Loucy (cell line): ENCODE data around the gene SMTN.
A peak's percentile ranks its signal among the peaks of the same experiment; 100 is the strongest.

Experiments
- H2AFZ ChIP-seq: fragments of 200-600 bp; sonication (generic); 2 replicates; pipeline ENCODE4 v1.6.0; 2016; ENCODE audit warnings: antibody characterized with exemption, mild to moderate bottlenecking, low read length, moderate library complexity
- H3F3A ChIP-seq: fragments of 200-600 bp; 2 replicates; pipeline ENCODE4 v1.6.0; 2016; ENCODE audit warnings: antibody characterized with exemption, low read depth, mild to moderate bottlenecking
- H3K27me3 ChIP-seq: fragments of 200-600 bp; sonication (generic); 2 replicates; pipeline ENCODE4 v1.6.1; 2014; ENCODE audit warnings: low read length, mild to moderate bottlenecking; ENCODE audit not compliant: insufficient read depth, poor library complexity, severe bottlenecking
- H3K36me3 ChIP-seq: fragments of 200-600 bp; sonication (generic); 2 replicates; pipeline ENCODE4 v1.6.1; 2016; ENCODE audit warnings: low read length; ENCODE audit not compliant: insufficient read depth
- H3K4me1 ChIP-seq: fragments of 200-600 bp; sonication (generic); 2 replicates; pipeline ENCODE4 v1.5.1; 2014; ENCODE audit warnings: low read length, mild to moderate bottlenecking; ENCODE audit not compliant: insufficient read depth, poor library complexity, severe bottlenecking
- H3K4me2 ChIP-seq: fragments of 200-600 bp; sonication (generic); 2 replicates; pipeline ENCODE4 v1.6.0; 2014; ENCODE audit warnings: antibody characterized with exemption, low read length, low read depth, mild to moderate bottlenecking; ENCODE audit not compliant: poor library complexity, severe bottlenecking
- H3K4me3 ChIP-seq: fragments of 200-600 bp; sonication (generic); 2 replicates; pipeline ENCODE4 v1.5.1; 2014; ENCODE audit warnings: low read length, mild to moderate bottlenecking, mixed read lengths; ENCODE audit not compliant: poor library complexity, severe bottlenecking
- H3K79me2 ChIP-seq: fragments of 200-600 bp; sonication (generic); 2 replicates; pipeline ENCODE4 v1.6.1; 2014; ENCODE audit warnings: low read length; ENCODE audit not compliant: insufficient read depth
- H3K9ac ChIP-seq: fragments of 200-600 bp; sonication (generic); 2 replicates; pipeline ENCODE4 v1.6.0; 2014; ENCODE audit warnings: mild to moderate bottlenecking, low read depth, low read length, moderate library complexity; ENCODE audit not compliant: poor library complexity, severe bottlenecking
- H3K9me2 ChIP-seq: fragments of 200-600 bp; sonication (generic); replicated peaks from 2 replicates; pipeline ENCODE4 v1.6.1; 2016; ENCODE audit warnings: low read depth, low read length, mixed read lengths
- H3K9me3 ChIP-seq: fragments of 200-600 bp; sonication (generic); 2 replicates; pipeline ENCODE4 v1.6.1; 2014; ENCODE audit warnings: mild to moderate bottlenecking, antibody characterized with exemption, low read length, low read depth; ENCODE audit not compliant: insufficient read depth
- H4K20me1 ChIP-seq: fragments of 200-600 bp; sonication (generic); 2 replicates; pipeline ENCODE4 v1.6.0; 2014; ENCODE audit warnings: antibody characterized with exemption, low read length, mild to moderate bottlenecking; ENCODE audit not compliant: insufficient read depth, poor library complexity, severe bottlenecking
- CTCF ChIP-seq: fragments of 200-600 bp; sonication (generic); conservative IDR thresholded peaks from 2 replicates; pipeline ENCODE4 v1.5.1; 2014; ENCODE audit warnings: mild to moderate bottlenecking, antibody characterized with exemption, low read length
- EZH2phosphoT487 ChIP-seq: fragments of 200-600 bp; IDR thresholded peaks from 2 replicates; pipeline ENCODE4 v1.6.1; 2018; ENCODE audit warnings: antibody characterized with exemption, mild to moderate bottlenecking, moderate library complexity, borderline replicate concordance

SMTN gene

DNA sequence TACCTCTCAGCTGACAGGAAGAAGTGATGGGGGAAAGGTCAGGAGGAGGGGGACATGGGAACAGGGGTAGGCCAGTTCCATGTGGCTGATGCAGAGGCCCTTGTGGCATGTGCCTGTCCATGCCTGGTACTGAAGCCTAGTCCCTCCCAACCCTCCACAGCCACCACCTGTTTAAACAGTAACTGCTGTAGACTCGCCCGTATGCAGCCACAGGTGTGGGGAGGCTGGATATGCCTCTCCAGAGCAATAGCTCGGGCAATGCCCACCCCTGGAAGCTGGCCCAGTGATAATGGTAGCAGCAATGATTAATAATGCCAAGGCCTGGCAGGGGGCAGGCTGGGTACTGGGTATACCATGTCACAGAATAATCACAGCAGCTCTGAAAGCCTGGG, 2.3 kb downstream of the SMTN start:
- peaks cover 48% of the 10 kb centered on the region for H3K79me2 ChIP-seq
- peak overlapping the region; percentile 93 for H3K9ac ChIP-seq
- H3F3A ChIP-seq = no peaks in the 10 kb centered on the region
- TF ChIP-seq CTCF = no peak
- H3K4me2 ChIP-seq = peak overlapping the region; percentile 91
- H3K36me3 ChIP-seq = peaks cover 7% of the 10 kb centered on the region; the same call in 1 of the 2 replicates
- peaks cover 32% of the 10 kb centered on the region for H3K4me1 ChIP-seq
- H3K9me3 ChIP-seq = no peaks in the 10 kb centered on the region
- peaks cover 18% of the 10 kb centered on the region for H4K20me1 ChIP-seq
- peak overlapping the region; percentile 98 for H3K4me3 ChIP-seq
- H3K9me2 ChIP-seq = no peaks in the 10 kb centered on the region
- no peak overlapping the region for H2AFZ ChIP-seq
- H3K27me3 ChIP-seq = no peaks in the 10 kb centered on the region

DNA sequence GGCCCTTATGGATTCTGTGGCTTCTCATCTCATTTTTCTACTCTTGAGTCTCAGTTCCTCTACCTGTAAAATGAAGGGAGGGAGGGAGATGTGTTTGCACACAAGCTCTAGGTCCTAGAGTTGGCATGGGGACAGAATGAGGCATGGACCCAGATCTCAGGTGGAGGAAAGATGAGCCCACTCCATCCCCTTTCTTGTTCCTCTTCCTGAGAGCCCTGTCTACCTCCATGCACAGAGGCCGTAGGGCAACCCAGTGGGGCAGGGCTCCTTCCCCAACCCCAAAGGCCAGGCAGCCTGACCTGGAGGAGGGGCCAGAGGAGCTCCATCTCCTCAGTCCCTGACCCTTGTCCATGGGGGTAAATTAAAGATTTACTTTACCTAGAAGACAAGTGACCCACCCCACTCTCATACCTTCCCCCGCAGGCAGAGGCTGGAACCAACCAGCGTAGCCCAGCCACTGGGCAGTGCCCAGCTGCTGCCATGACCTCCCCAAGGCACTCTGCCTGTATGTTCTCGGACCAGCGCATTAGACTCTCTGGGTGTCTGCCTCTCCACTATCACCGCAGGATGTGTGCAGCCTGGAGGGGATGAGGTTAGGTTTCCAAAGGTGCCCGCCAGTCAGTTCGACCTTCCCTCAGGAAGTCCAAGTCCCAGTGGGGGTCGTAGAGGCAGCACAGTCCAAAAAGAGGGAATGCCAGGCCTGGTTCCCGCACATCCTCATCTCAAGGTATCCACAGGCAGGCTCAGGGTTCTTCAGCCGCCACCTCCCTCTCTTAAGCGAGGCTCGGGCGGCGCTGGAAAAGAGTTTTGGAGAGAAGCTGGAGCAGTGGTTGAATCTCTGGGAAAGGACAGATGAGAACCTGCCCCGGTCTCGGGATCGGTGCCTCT, 3.0 kb downstream of the SMTN start:
- no peaks in the 10 kb centered on the region for H3K9me3 ChIP-seq
- H3K79me2 ChIP-seq = peaks cover 48% of the 10 kb centered on the region
- peaks cover 18% of the 10 kb centered on the region for H4K20me1 ChIP-seq
- no peaks in the 10 kb centered on the region for H3K9me2 ChIP-seq
- H2AFZ ChIP-seq = peak overlapping the region; percentile 99
- H3F3A ChIP-seq = no peaks in the 10 kb centered on the region
- peaks cover 32% of the 10 kb centered on the region for H3K4me1 ChIP-seq
- TF ChIP-seq CTCF (no peak), EZH2phosphoT487 (no peak)
- H3K9ac ChIP-seq = peak overlapping the region; percentile 93
- H3K36me3 ChIP-seq = peaks cover 13% of the 10 kb centered on the region; the same call in 1 of the 2 replicates
- H3K4me2 ChIP-seq = peak overlapping the region; percentile 91
- no peaks in the 10 kb centered on the region for H3K27me3 ChIP-seq
- peak overlapping the region; percentile 98 for H3K4me3 ChIP-seq

DNA sequence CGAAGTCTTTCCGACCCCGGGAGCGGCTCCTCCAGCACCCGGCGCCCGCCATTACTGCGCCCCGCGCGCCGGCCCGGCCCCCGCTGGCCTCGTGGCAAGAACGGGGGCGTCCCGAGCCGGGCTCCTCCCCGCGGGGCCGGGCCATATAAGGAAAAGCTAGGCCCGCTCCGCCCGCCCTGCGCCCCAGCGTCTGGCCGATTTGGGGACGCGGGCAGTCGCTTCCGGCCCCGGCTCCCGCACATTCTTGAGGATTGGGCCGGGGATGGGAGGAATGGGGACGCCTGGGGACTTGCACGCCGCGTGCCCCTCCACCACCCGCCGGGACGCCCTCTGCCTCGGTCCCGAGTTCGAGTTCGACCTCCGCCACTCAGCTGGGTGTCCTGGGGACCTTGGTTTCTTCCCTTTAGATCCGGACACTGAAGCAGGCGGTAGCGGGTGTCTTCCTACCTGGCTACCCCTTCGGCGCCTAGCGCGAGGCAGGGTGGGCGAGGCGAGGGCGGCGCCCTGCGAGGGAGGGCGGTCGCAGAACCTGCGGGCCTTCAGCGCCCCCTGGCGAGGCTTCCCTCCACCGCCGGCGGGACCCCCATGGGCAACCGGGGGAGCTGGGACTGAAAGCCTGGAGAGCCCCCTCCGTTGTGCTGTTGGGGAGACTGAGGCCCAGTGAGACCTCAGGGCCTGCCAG, 3.8 kb downstream of the SMTN start:
- TF ChIP-seq CTCF (peak; percentile 81), EZH2phosphoT487 (no peak)

More for the DNA sequence above, 3.8 kb downstream of the SMTN start:
- Histone ChIP-seq H4K20me1 (peaks cover 18% of the 10 kb centered on the region), H3K36me3 (peaks cover 20% of the 10 kb centered on the region; the same call in 1 of the 2 replicates), H3K4me1 (peaks cover 32% of the 10 kb centered on the region), H3F3A (no peaks in the 10 kb centered on the region), H3K79me2 (peaks cover 48% of the 10 kb centered on the region), H3K27me3 (no peaks in the 10 kb centered on the region), H3K4me2 (peak overlapping the region; percentile 91), H3K9me3 (no peaks in the 10 kb centered on the region), H3K9me2 (no peaks in the 10 kb centered on the region), H3K9ac (peak overlapping the region; percentile 93), H3K4me3 (peak overlapping the region; percentile 98), H2AFZ (peak overlapping the region; percentile 99)
